D341Med (cell line): Measurements from ENCODE around the gene BICRA.
"Not testable (repeated sequence)": the region's sequence is repeated elsewhere in the genome, so short reads cannot be mapped to it uniquely, and the experiment has no call there.

Experiments used
- DNase-seq: peaks from one replicate; pipeline ENCODE4 v3.0.0; 2012; ENCODE audit warnings: low spot score

Gene BICRA

GRCh38 chr19:47608969-47609905 is at the start of gene BICRA:
Gene BICRA, plus strand, starts transcription at chr19:47609134. Its CDS starts 64,441 bp downstream, at chr19:47673575.
- DNase-seq, result peak; percentile 92

GRCh38 chr19:47560999-47561398 is 47.9 kb upstream of the BICRA start:
- DNase-seq, result no peak

DNA sequence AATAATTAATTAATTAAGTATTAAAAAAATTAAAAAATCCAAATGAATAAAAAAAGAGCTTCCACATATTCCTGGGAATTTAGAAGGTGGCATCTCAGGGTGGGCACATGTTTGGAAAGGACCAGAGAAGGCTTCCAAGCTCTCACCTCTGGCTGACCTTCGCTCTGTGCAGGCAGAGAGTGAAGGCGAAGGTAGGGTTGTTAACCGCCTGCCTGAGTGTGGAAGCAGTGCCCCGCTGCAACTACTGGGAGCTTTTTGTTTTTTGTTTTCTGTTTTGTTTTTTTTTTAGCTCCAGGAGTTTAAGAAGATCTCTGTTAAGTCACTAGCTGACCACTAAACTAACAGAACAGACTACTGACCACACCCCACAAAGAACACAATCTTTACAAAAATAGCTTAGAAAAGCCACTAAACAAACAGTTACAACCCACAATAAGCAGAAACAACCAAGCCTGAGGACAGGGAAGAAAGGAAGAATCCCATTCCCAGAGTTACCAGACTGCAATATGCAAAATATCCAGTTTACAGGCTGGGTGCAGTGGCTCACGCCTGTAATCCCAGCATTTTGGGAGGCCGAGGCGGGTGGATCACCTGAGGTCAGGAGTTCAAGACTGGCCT is 47.4 kb upstream of the BICRA start:
- DNase-seq, result no peak

- no peak for DNase-seq
These were observed 44.9 kb upstream of the BICRA start for GRCh38 chr19:47564081-47564480.

DNA sequence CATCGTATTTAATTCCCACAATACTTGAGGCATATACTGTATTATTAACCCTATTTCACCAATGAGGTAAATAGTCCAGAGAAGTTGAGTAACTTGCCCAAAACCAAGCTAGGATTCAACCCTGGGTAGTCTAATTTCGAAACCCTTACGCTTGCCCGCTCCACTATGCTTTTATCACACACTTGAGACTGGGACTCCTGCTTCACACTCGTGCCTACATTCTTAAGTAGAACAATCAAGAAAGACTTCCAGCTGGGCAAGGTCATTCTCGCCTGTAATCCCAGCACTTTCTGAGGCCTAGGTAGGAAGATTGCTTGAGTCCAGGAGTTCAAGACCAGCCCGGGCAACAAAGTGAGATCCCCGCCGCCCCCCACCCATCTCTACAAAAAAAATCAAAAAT is 39.6 kb upstream of the BICRA start:
- DNase-seq, result no peak

DNA sequence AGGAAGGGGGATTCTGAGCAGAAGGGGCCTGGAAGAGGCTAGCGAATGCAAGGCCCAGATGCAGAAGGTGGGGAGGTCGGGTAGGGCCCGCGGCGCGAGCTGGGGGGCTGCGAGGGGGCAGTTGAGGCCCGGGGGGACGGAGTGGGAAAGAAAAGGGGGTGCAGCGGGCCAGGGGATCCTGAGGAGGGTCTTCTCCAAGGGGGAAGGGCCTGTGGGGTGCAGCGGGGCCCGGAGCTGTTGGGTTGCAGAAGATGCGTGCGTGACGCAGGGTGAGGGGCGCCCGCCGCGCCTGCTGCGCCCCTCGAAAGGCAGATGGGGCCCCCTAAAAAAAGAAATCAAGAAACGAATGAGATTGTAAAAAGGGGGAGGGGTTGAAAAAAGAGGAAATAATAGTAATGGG is 36.3 kb upstream of the BICRA start:
- no peak for DNase-seq

GRCh38 chr19:47573071-47574026 is 35.6 kb upstream of the BICRA start, which contains the start of gene ZNF541:
Gene ZNF541, minus strand, starts transcription at chr19:47573148. Its CDS starts 17,292 bp downstream, at chr19:47555856.
- peak; percentile 36 for DNase-seq

- no peak for DNase-seq
These were observed 28.5 kb upstream of the BICRA start for GRCh38 chr19:47580397-47580796.

DNA sequence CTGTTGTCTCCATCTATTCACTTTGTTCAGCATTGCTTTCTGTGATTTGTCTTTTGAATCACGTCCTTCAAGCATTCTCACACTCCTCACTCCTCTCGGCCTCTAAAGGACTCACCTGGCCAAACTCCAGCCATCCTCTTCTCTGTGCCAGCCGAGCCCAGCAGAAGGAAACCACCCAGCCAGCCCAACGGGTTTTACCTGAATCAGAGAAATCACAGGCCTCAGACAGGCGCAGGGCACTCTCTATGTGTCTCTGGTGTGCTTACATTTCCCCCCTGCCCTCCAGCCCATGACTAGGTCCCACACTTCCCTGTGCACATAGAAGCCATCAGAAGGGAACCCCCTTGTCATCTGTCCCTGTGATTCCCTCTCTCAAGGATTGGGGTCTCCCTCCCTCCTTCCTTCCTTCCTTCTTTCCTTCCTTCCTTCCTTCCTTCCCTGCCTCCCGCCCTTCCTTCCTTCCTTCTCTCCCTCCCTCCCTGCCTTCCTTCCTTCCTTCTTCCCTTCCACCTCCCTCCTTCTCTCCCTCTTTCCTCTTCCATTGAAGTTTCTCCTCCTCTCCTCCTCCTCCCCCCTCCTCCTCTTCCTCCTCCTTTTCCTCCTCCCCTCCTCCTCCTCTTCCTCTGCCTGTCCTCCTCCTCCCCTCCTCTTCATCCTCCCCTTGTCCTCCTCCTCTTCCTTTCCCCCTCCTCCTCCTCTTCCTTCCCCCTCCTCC is 27.2 kb upstream of the BICRA start:
- DNase-seq, result no peak

- no peak for DNase-seq
These were observed 26.5 kb upstream of the BICRA start for GRCh38 chr19:47582320-47582909.

DNA sequence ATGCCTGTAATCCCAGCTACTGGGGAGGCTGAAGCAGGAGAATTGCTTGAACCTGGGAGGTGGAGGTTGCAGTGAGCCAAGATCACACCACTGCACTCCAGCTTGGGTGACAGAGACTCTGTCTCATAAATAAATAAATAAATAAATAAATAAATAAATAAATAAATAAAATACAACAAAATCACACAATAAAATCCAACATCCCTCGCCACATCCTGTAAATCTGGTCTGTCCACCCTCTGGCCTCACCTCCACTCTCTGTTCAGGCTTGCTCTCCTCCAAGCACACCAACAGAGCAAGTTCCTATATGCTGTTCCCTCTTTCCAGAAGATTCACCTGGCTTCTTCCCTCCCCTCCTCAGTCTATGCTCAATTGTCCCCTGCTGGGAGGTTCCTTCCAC is 25.8 kb upstream of the BICRA start:
- DNase-seq, result not testable (repeated sequence)

GRCh38 chr19:47587295-47587694 is 21.6 kb upstream of the BICRA start:
- DNase-seq, result no peak

DNA sequence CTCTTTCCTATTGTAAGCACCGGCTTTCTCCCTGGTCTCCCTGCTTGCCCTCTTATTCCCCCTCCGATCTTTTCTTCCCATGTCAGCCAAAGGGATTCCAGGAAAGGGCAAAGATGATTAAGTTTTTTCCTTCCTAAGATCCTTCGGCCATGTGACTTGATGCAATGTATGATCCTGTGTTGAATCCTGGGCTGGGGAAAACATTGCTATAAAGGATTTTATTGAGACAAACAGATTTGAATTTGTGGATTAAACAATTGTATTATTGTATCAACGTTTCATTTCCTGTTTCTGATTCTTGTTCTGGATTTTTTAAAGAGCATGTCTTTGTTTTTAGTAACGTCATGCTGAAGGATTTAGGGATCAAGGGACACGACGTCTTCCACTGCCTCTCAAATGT is 19.1 kb upstream of the BICRA start:
- no peak for DNase-seq

DNA sequence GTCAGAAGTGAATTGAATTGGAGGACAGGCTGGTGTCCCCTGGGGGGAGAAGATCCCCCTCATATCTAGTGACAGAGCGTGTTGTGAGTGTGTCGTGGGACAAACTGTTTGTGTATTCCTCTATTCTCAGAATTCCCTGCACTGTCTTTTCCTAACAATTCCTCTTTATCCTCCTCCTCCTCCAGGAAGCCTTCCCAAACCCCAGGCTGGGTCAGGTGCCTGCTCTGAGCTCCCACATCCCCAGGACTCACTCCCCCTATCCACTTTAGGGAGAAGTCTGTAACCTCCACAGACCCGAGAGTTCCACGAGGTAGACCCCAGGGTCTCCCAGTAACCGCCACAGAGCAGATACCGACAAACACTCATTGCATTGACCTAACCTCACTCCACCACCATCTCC is 15.1 kb upstream of the BICRA start:
- no peak for DNase-seq

DNA sequence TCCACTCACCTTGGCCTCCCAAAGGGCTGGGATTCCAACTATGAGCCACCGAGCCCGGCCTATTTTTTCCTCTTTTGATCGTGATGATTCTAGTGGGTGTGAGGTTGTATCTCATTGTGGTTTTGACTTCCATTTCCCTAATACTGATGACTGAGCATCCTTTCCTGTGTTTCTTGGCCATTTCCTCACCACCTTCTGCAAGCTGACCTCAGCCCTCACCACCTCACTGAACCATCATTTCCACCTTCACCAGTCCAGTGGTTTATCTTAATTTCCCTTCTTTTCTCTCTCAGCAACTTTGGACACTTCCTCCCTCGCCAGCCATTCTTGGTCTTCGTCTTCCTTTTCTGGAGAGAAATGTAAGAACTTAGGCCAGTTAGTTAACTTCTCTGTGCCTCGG is 13.0 kb upstream of the BICRA start:
- no peak for DNase-seq

- DNase-seq, result no peak
These were observed 10.3 kb upstream of the BICRA start for GRCh38 chr19:47598407-47599349.

- DNase-seq, result not testable (repeated sequence)
These were observed 9.2 kb upstream of the BICRA start for GRCh38 chr19:47599671-47600245.

- peak; percentile 99 for DNase-seq
These were observed 8.4 kb upstream of the BICRA start for GRCh38 chr19:47600246-47601179.
